PFSK-1 (cell line): ENCODE results near the gene ITGA1.

Source experiments
- POLR2AphosphoS5 ChIP-seq: IDR thresholded peaks from 2 replicates; pipeline ENCODE4 v1.6.1; 2012; ENCODE audit warnings: low read depth, mild to moderate bottlenecking, control low read depth, low read length, moderate library complexity
- SIN3A ChIP-seq: IDR thresholded peaks from 2 replicates; pipeline ENCODE4 v1.6.1; 2012; ENCODE audit warnings: mild to moderate bottlenecking, low read length, moderate library complexity, borderline replicate concordance; ENCODE audit not compliant: insufficient read depth
- TAF1 ChIP-seq: IDR thresholded peaks from 2 replicates; pipeline ENCODE4 v1.6.1; 2012; ENCODE audit warnings: low read length, control low read depth, borderline replicate concordance; ENCODE audit not compliant: insufficient read depth

DNA sequence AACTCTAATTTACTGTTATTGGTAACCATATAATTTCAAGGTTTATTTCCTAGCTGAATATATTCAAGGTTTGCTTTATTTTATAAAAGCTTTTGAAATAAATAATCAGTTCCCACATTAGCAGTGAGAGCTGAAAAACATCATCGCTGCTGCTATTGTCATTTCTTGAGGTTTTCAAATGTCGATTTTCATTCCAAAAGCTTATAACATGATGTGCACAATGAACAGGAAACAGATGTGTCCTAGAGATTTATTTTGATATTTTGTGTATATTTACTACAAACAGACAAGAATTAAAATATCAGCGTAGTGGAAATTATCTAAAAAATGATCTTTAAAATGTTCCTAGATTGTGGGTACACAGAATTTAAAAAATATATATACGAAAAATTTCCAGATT, 10.5 kb upstream of the ITGA1 start:
- TF ChIP-seq POLR2AphosphoS5, result no peak
- TF ChIP-seq TAF1, result no peak
- TF ChIP-seq SIN3A, result no peak
